Stimulated activated effector memory CD8-positive, alpha-beta T cell treated with anti-CD3 and anti-CD28 coated beads, Interleukin-12 subunit alpha, Interleukin-12 subunit beta, amount 100 ng/mL, for 72 hours (primary cell): ENCODE measurements around the gene HPN.
A peak's percentile ranks its signal among the peaks of the same experiment; 100 is the strongest.

ENCODE experiments used
- ATAC-seq: fragments of 150-1000 bp; cut with Tn5 transposase; 2 replicates; pipeline ENCODE4 v1.10.0; 2021
- DNase-seq, 2 donors: peaks; one replicate each; pipeline ENCODE4 v3.0.0; 2021 to 2022; ENCODE audit warnings: low spot score in 2 of 2
- H3K27ac Mint-ChIP-seq: one replicate; pipeline ENCODE4 v1.8.0; 2022; ENCODE audit warnings: mild to moderate bottlenecking, mixed read lengths
- H3K36me3 Mint-ChIP-seq: one replicate; pipeline ENCODE4 v1.8.0; 2022; ENCODE audit warnings: mild to moderate bottlenecking, mixed read lengths
- H3K4me1 Mint-ChIP-seq: one replicate; pipeline ENCODE4 v1.8.0; 2022; ENCODE audit warnings: mixed read lengths
- H3K4me3 Mint-ChIP-seq: one replicate; pipeline ENCODE4 v1.8.0; 2022; ENCODE audit warnings: mild to moderate bottlenecking, mixed read lengths
- H3K9me3 Mint-ChIP-seq: one replicate; pipeline ENCODE4 v1.8.0; 2022; ENCODE audit warnings: mixed read lengths

Gene HPN

GRCh38 chr19:35086455-35086854, 44.9 kb downstream of the HPN start:
- Mint-ChIP-seq H3K4me1 (peaks cover 18% of the 10 kb centered on the region), H3K27ac (peak overlapping the region; percentile 85), H3K36me3 (no peaks in the 10 kb centered on the region), H3K9me3 (no peaks in the 10 kb centered on the region), H3K4me3 (no peak overlapping the region)
- ATAC-seq, result no peak
- no peak for DNase-seq

GRCh38 chr19:35087393-35087792, 45.9 kb downstream of the HPN start:
- Mint-ChIP-seq H3K27ac (no peak overlapping the region), H3K4me1 (peaks cover 18% of the 10 kb centered on the region), H3K9me3 (no peaks in the 10 kb centered on the region), H3K36me3 (no peaks in the 10 kb centered on the region), H3K4me3 (no peak overlapping the region)
- DNase-seq, result no peak
- ATAC-seq, result no peak

GRCh38 chr19:35088131-35088913, 46.8 kb downstream of the HPN start:
- ATAC-seq (no peak), DNase-seq (no peak)
- Mint-ChIP-seq H3K36me3 (no peaks in the 10 kb centered on the region), H3K4me1 (peaks cover 18% of the 10 kb centered on the region), H3K4me3 (no peak overlapping the region), H3K9me3 (no peaks in the 10 kb centered on the region), H3K27ac (no peak overlapping the region)

GRCh38 chr19:35089554-35089953, 48.0 kb downstream of the HPN start:
- ATAC-seq (no peak), DNase-seq (no peak)
- Mint-ChIP-seq H3K4me1 (peaks cover 18% of the 10 kb centered on the region), H3K9me3 (no peaks in the 10 kb centered on the region), H3K36me3 (no peaks in the 10 kb centered on the region), H3K27ac (no peak overlapping the region), H3K4me3 (no peak overlapping the region)

GRCh38 chr19:35090160-35090505, 48.6 kb downstream of the HPN start:
- ATAC-seq (no peak), DNase-seq (no peak)
- Mint-ChIP-seq H3K27ac (no peak overlapping the region), H3K9me3 (no peaks in the 10 kb centered on the region), H3K36me3 (no peaks in the 10 kb centered on the region), H3K4me1 (peaks cover 18% of the 10 kb centered on the region), H3K4me3 (no peak overlapping the region)

- ATAC-seq (peak; percentile 69), DNase-seq (peak; percentile 18 to 59)
- H3K4me3 Mint-ChIP-seq, result no peak overlapping the region
- no peak overlapping the region for H3K27ac Mint-ChIP-seq
- H3K9me3 Mint-ChIP-seq, result no peaks in the 10 kb centered on the region
- peaks cover 13% of the 10 kb centered on the region for H3K4me1 Mint-ChIP-seq
- no peaks in the 10 kb centered on the region for H3K36me3 Mint-ChIP-seq
These were observed 49.1 kb downstream of the HPN start for GRCh38 chr19:35090506-35091214.

- Mint-ChIP-seq H3K27ac (no peak overlapping the region), H3K4me1 (no peaks in the 10 kb centered on the region)
These were observed 51.9 kb downstream of the HPN start for GRCh38 chr19:35093430-35093829.

GRCh38 chr19:35093941-35094647, 52.6 kb downstream of the HPN start:
- ATAC-seq (no peak), DNase-seq (no peak)
- no peaks in the 10 kb centered on the region for H3K4me1 Mint-ChIP-seq
- H3K9me3 Mint-ChIP-seq, result no peaks in the 10 kb centered on the region
- H3K4me3 Mint-ChIP-seq, result no peak overlapping the region
- H3K36me3 Mint-ChIP-seq, result no peaks in the 10 kb centered on the region
- H3K27ac Mint-ChIP-seq, result no peak overlapping the region

More at GRCh38 chr19:35093430-35093829, 51.9 kb downstream of the HPN start:
- ATAC-seq, result no peak
- DNase-seq, result no peak
- no peaks in the 10 kb centered on the region for H3K9me3 Mint-ChIP-seq
- no peaks in the 10 kb centered on the region for H3K36me3 Mint-ChIP-seq
- H3K4me3 Mint-ChIP-seq, result no peak overlapping the region

GRCh38 chr19:35094656-35095055, 53.1 kb downstream of the HPN start:
- H3K27ac Mint-ChIP-seq, result no peak overlapping the region
- no peak for ATAC-seq
- H3K4me1 Mint-ChIP-seq, result no peaks in the 10 kb centered on the region
- no peak for DNase-seq
- no peak overlapping the region for H3K4me3 Mint-ChIP-seq
- H3K36me3 Mint-ChIP-seq, result no peaks in the 10 kb centered on the region
- H3K9me3 Mint-ChIP-seq, result no peaks in the 10 kb centered on the region

- DNase-seq (no peak), ATAC-seq (no peak)
- Mint-ChIP-seq H3K4me3 (no peak overlapping the region), H3K9me3 (no peaks in the 10 kb centered on the region), H3K27ac (no peak overlapping the region), H3K4me1 (no peaks in the 10 kb centered on the region), H3K36me3 (no peaks in the 10 kb centered on the region)
These were observed 54.3 kb downstream of the HPN start for GRCh38 chr19:35095667-35096368.

GRCh38 chr19:35098413-35099049, 57.0 kb downstream of the HPN start:
- Mint-ChIP-seq H3K4me1 (peaks cover 5% of the 10 kb centered on the region), H3K36me3 (peaks cover 5% of the 10 kb centered on the region), H3K9me3 (no peaks in the 10 kb centered on the region), H3K4me3 (no peak overlapping the region), H3K27ac (no peak overlapping the region)
- DNase-seq, result no peak
- ATAC-seq, result no peak

GRCh38 chr19:35099155-35099896, 57.8 kb downstream of the HPN start:
- DNase-seq (no peak), ATAC-seq (no peak)
- peaks cover 5% of the 10 kb centered on the region for H3K36me3 Mint-ChIP-seq
- H3K4me1 Mint-ChIP-seq, result peaks cover 5% of the 10 kb centered on the region
- H3K9me3 Mint-ChIP-seq, result no peaks in the 10 kb centered on the region
- H3K27ac Mint-ChIP-seq, result no peak overlapping the region
- H3K4me3 Mint-ChIP-seq, result no peak overlapping the region

GRCh38 chr19:35099897-35100275, 58.4 kb downstream of the HPN start:
- Mint-ChIP-seq H3K9me3 (no peaks in the 10 kb centered on the region), H3K4me1 (peaks cover 5% of the 10 kb centered on the region), H3K4me3 (no peak overlapping the region), H3K36me3 (peaks cover 5% of the 10 kb centered on the region), H3K27ac (no peak overlapping the region)
- DNase-seq (no peak), ATAC-seq (no peak)
